CD4-positive, alpha-beta T cell (primary cell): ENCODE results near the gene GAS2L1. TPM values are rescaled to one million over a fixed set of nuclear protein-coding genes. Genes with fewer than 3 reads are reported as not detected.
A peak's percentile ranks its signal among the peaks of the same experiment; 100 is the strongest.

Source experiments
- ATAC-seq: fragments of 200-7000 bp; cut with Tn5 transposase; one replicate; pipeline ENCODE4 v1.10.0; 2022; ENCODE audit warnings: mild to moderate bottlenecking; ENCODE audit not compliant: poor library complexity
- CTCF ChIA-PET: fragments of 350-600 bp; sonication (Branson Sonifier 250); formaldehyde crosslinking; loops from one replicate; lab custom pipeline; 2021; ENCODE audit warnings: antibody characterized with exemption, inconsistent platforms; lab: Charles Lee
- POLR2A ChIA-PET: fragments of 350-600 bp; sonication (Branson Sonifier 250); formaldehyde crosslinking; loops from one replicate; lab custom pipeline; 2021; ENCODE audit warnings: antibody characterized with exemption, inconsistent platforms; lab: Charles Lee
- DNase-seq, 14 experiments: peaks; one replicate each; pipeline ENCODE4 v3.0.0-alpha.2; 2013 to 2020; ENCODE audit warnings: mixed read lengths in 2 of 14
- H3K27ac ChIP-seq, 2 donors: one replicate each; pipeline versions ENCODE4 v1.5.1 to v1.7.0; 2013; ENCODE audit warnings: low read length in 2 of 2, low read depth in 1 of 2, mild to moderate bottlenecking in 1 of 2
- H3K27me3 ChIP-seq, 2 experiments: 1 replicate in 1 of 2; 2 replicates in 1 of 2; pipeline versions ENCODE4 v1.6.1 to v1.7.0; 2013; ENCODE audit warnings: low read length in 2 of 2, control low read depth in 1 of 2, mild to moderate bottlenecking in 1 of 2, moderate library complexity in 1 of 2; ENCODE audit not compliant: insufficient read depth in 2 of 2, control insufficient read depth in 1 of 2
- H3K36me3 ChIP-seq: one replicate; pipeline ENCODE4 v1.6.1; 2013; ENCODE audit warnings: low read length, control low read depth; ENCODE audit not compliant: insufficient read depth
- H3K4me1 ChIP-seq: one replicate; pipeline ENCODE4 v1.6.1; 2013; ENCODE audit warnings: low read length, control low read depth; ENCODE audit not compliant: insufficient read depth
- H3K4me3 ChIP-seq: one replicate; pipeline ENCODE4 v1.5.1; 2013; ENCODE audit warnings: mild to moderate bottlenecking, low read length, moderate library complexity
- H3K9me3 ChIP-seq, 2 experiments: 1 replicate in 1 of 2; 2 replicates in 1 of 2; pipeline versions ENCODE4 v1.6.1 to v1.7.0; 2013; ENCODE audit warnings: low read length in 2 of 2, mild to moderate bottlenecking in 2 of 2, control low read depth in 1 of 2, moderate library complexity in 1 of 2; ENCODE audit not compliant: control insufficient read depth in 1 of 2, insufficient read depth in 1 of 2
- H3K27ac Mint-ChIP-seq: one replicate; pipeline ENCODE4 v1.8.0; 2020; ENCODE audit warnings: mixed read lengths
- H3K27me3 Mint-ChIP-seq: one replicate; pipeline ENCODE4 v1.8.0; 2021; ENCODE audit warnings: mixed read lengths
- H3K36me3 Mint-ChIP-seq: one replicate; pipeline ENCODE4 v1.8.0; 2021; ENCODE audit warnings: low read depth, mixed read lengths
- H3K4me1 Mint-ChIP-seq: one replicate; pipeline ENCODE4 v1.8.0; 2021; ENCODE audit warnings: low read depth, mixed read lengths
- H3K4me3 Mint-ChIP-seq: one replicate; pipeline ENCODE4 v1.8.0; 2020; ENCODE audit warnings: mild to moderate bottlenecking, mixed read lengths
- H3K9me3 Mint-ChIP-seq: one replicate; pipeline ENCODE4 v1.8.0; 2020; ENCODE audit warnings: mixed read lengths
- intact Hi-C, 2 experiments: fragments of 100-400 bp; cut with DNase I in 1 of 2; cut with micrococcal nuclease in 1 of 2; formaldehyde crosslinking; loops; one replicate each; pipeline versions ENCODE4 v1.15.1 to v1.9.0; 2023 to 2025; cut with DNase I, micrococcal nuclease
- total RNA-seq, 174 experiments: library from RNA in 2 of 174; stranded (reverse) in 2 of 174; gene quantifications; one replicate each; pipeline ENCODE4 v1.2.3 and lab custom pipeline; 2021 to 2026
- TF ChIP-seq, protein P1 (sequence below): fragments of 200-600 bp; IDR thresholded peaks from one replicate; pipeline ENCODE4 v1.8.0; 2022; ENCODE audit warnings: antibody characterized with exemption, mild to moderate bottlenecking

The GAS2L1 gene
- total RNA-seq, 2 experiments from 2014 or later = 0.28 to 0.77 TPM

GRCh38 chr22:29288837-29289236 lies 17.6 kb upstream of the GAS2L1 start:
- Histone ChIP-seq H3K4me3 (no peak overlapping the region), H3K9me3 (no peaks in the 10 kb centered on the region), H3K36me3 (peaks cover 96% of the 10 kb centered on the region), H3K27ac (no peak overlapping the region), H3K4me1 (no peaks in the 10 kb centered on the region), H3K27me3 (no peaks in the 10 kb centered on the region)
- no peak for DNase-seq
- intact Hi-C loops = no loop called here
- ATAC-seq = no peak
- ChIA-PET CTCF (interaction anchor here (1.9 kb wide), 1 partner anchor 43 kb away, joined by 5 read pairs; no protein-coding TSS in a partner anchor), POLR2A (interaction anchor here (1.1 kb wide), 1 partner anchor 15 kb away, joined by 3 read pairs; no protein-coding TSS in a partner anchor)
- TF ChIP-seq, protein P1, sequence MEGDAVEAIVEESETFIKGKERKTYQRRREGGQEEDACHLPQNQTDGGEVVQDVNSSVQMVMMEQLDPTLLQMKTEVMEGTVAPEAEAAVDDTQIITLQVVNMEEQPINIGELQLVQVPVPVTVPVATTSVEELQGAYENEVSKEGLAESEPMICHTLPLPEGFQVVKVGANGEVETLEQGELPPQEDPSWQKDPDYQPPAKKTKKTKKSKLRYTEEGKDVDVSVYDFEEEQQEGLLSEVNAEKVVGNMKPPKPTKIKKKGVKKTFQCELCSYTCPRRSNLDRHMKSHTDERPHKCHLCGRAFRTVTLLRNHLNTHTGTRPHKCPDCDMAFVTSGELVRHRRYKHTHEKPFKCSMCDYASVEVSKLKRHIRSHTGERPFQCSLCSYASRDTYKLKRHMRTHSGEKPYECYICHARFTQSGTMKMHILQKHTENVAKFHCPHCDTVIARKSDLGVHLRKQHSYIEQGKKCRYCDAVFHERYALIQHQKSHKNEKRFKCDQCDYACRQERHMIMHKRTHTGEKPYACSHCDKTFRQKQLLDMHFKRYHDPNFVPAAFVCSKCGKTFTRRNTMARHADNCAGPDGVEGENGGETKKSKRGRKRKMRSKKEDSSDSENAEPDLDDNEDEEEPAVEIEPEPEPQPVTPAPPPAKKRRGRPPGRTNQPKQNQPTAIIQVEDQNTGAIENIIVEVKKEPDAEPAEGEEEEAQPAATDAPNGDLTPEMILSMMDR = no peak
- Mint-ChIP-seq H3K27ac (no peak overlapping the region), H3K9me3 (no peaks in the 10 kb centered on the region), H3K4me1 (peaks cover 26% of the 10 kb centered on the region), H3K27me3 (no peaks in the 10 kb centered on the region), H3K4me3 (no peak overlapping the region), H3K36me3 (peaks cover 96% of the 10 kb centered on the region)

- intact Hi-C loops = no loop called here
- peak in 1 of 14 experiments; percentile 15 for DNase-seq
- no peaks in the 10 kb centered on the region for H3K9me3 ChIP-seq
- no peak overlapping the region for H3K4me3 ChIP-seq
- peaks cover 95% of the 10 kb centered on the region for H3K36me3 ChIP-seq
- Mint-ChIP-seq H3K27me3 (no peaks in the 10 kb centered on the region), H3K4me3 (no peak overlapping the region), H3K27ac (no peak overlapping the region), H3K36me3 (peaks cover 96% of the 10 kb centered on the region), H3K9me3 (no peaks in the 10 kb centered on the region), H3K4me1 (peaks cover 26% of the 10 kb centered on the region)
- CTCF ChIA-PET = no interaction called here
- no peaks in the 10 kb centered on the region for H3K4me1 ChIP-seq
- TF ChIP-seq, protein P1 = no peak
- ATAC-seq = no peak
- H3K27ac ChIP-seq = no peak overlapping the region
- POLR2A ChIA-PET = no interaction called here
- no peaks in the 10 kb centered on the region for H3K27me3 ChIP-seq
These were observed 16.4 kb upstream of the GAS2L1 start for GRCh38 chr22:29290061-29290460.

- H3K27ac Mint-ChIP-seq = no peak overlapping the region
- H3K36me3 ChIP-seq = peaks cover 98% of the 10 kb centered on the region
- H3K27me3 ChIP-seq = no peaks in the 10 kb centered on the region
- no peak overlapping the region for H3K4me3 ChIP-seq
- no peaks in the 10 kb centered on the region for H3K9me3 ChIP-seq
- ChIA-PET CTCF (no interaction called here), POLR2A (no interaction called here)
- no peak for ATAC-seq
- DNase-seq = no peak
- H3K4me3 Mint-ChIP-seq = no peak overlapping the region
- peaks cover 26% of the 10 kb centered on the region for H3K4me1 Mint-ChIP-seq
- TF ChIP-seq, protein P1 = no peak
- intact Hi-C loops = no loop called here
- H3K27me3 Mint-ChIP-seq = no peaks in the 10 kb centered on the region
- H3K27ac ChIP-seq = no peak overlapping the region
- peaks cover 96% of the 10 kb centered on the region for H3K36me3 Mint-ChIP-seq
- no peaks in the 10 kb centered on the region for H3K4me1 ChIP-seq
- H3K9me3 Mint-ChIP-seq = no peaks in the 10 kb centered on the region
These were observed 15.2 kb upstream of the GAS2L1 start for GRCh38 chr22:29291215-29291614.
